Duodenal mucosa (tissue), 2 donors: Measurements from ENCODE around the gene SIK2.

Experiments
- H3K27ac ChIP-seq: one replicate; pipeline ENCODE4 v1.7.0; 2013; ENCODE audit warnings: low read depth, low read length
- H3K27me3 ChIP-seq, 2 donors: one replicate each; pipeline ENCODE4 v1.7.0; 2013; ENCODE audit warnings: low read length in 2 of 2, control low read depth in 1 of 2; ENCODE audit not compliant: insufficient read depth in 2 of 2, control insufficient read depth in 1 of 2
- H3K36me3 ChIP-seq, 2 donors: one replicate each; pipeline ENCODE4 v1.7.0; 2013; ENCODE audit warnings: low read length in 2 of 2, control low read depth in 1 of 2; ENCODE audit not compliant: insufficient read depth in 2 of 2, control insufficient read depth in 1 of 2
- H3K4me1 ChIP-seq, 2 donors: one replicate each; pipeline ENCODE4 v1.7.0; 2013; ENCODE audit warnings: low read length in 2 of 2, control low read depth in 1 of 2; ENCODE audit not compliant: insufficient read depth in 2 of 2, control insufficient read depth in 1 of 2
- H3K4me3 ChIP-seq, 2 donors: one replicate each; pipeline ENCODE4 v1.7.0; 2013; ENCODE audit warnings: low read length in 2 of 2, low read depth in 1 of 2
- H3K9ac ChIP-seq, 2 donors: one replicate each; pipeline ENCODE4 v1.7.0; 2013; ENCODE audit warnings: low read length in 2 of 2, low read depth in 1 of 2
- H3K9me3 ChIP-seq, 2 donors: one replicate each; pipeline ENCODE4 v1.7.0; 2013; ENCODE audit warnings: low read length in 2 of 2, control low read depth in 1 of 2; ENCODE audit not compliant: control insufficient read depth in 1 of 2

Gene SIK2

GRCh38 chr11:111598148-111598547 is 4.1 kb upstream of the SIK2 start:
- no peak overlapping the region for H3K4me3 ChIP-seq
- no peaks in the 10 kb centered on the region for H3K9me3 ChIP-seq
- H3K4me1 ChIP-seq = peaks cover under 1 to 3% of the 10 kb centered on the region in 2 donors
- H3K9ac ChIP-seq = no peak overlapping the region
- H3K27ac ChIP-seq = no peak overlapping the region
- H3K27me3 ChIP-seq = no peaks in the 10 kb centered on the region
- H3K36me3 ChIP-seq = no peaks in the 10 kb centered on the region

GRCh38 chr11:111598559-111598958 is 3.7 kb upstream of the SIK2 start:
- H3K27me3 ChIP-seq = no peaks in the 10 kb centered on the region
- no peak overlapping the region for H3K9ac ChIP-seq
- H3K4me1 ChIP-seq = peaks cover 3 to 4% of the 10 kb centered on the region in 2 donors
- no peaks in the 10 kb centered on the region for H3K36me3 ChIP-seq
- H3K4me3 ChIP-seq = no peak overlapping the region
- H3K9me3 ChIP-seq = no peaks in the 10 kb centered on the region
- no peak overlapping the region for H3K27ac ChIP-seq

DNA sequence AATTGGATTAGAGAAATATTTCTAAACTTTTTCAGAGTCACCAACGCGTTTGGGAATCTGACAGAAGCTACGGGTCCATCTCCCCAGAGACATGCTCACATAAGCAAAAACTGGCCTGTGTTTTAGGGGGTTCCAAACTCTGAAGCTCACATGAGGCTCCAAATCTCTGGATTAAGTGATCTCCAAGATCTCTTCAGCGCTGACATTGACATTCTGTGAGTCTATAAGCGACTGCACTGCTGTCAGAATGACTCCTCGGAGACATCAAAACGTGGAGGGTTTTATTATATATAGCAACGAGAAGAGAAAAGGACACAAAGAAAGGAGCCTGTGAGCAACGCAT is 642 bp upstream of the SIK2 start:
- Histone ChIP-seq H3K9ac (peak overlapping the region; percentile 53 to 59), H3K9me3 (no peaks in the 10 kb centered on the region), H3K27me3 (no peaks in the 10 kb centered on the region), H3K36me3 (no peaks in the 10 kb centered on the region), H3K4me1 (peaks cover 16 to 20% of the 10 kb centered on the region in 2 donors), H3K4me3 (peak overlapping the region; percentile 60 to 68), H3K27ac (peak overlapping the region; percentile 4)

DNA sequence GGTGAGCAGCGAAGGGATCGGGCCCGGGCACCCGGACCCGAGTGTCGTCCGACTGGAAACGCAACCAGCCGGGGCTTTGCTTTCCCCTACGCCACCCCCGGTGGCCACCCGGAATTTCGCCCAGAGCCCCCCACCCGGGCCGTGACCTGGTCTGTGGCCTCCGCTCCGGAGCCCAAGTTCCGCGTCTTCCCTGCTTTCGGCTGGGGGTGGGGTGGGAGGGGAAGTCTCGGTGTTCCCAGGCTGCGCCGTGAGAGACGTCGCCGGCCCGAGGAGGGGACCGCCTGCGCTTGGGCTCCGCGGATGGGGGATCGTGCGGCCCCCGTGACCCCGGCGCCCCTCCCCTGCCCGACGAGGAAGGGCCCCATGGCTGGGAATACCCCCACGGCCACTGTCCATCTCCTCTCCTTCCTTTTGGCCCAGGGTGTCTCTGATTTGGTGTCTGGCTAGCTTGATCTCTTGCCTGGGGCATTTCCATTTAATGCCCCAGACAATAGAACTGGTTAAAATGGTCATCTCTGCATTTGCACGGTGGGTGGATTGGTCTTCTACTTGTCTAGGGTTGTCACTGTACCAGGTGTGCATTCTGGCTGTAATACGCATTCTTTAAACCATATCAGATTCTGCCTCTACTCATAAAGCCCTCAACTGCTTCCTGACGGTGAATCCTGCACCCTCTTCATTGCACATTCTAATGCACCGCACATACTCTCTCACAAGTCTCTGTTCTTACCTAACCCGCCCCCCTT is 789 bp downstream of the SIK2 start:
- H3K4me1 ChIP-seq = peaks cover 16 to 20% of the 10 kb centered on the region in 2 donors
- no peaks in the 10 kb centered on the region for H3K36me3 ChIP-seq
- no peaks in the 10 kb centered on the region for H3K27me3 ChIP-seq
- no peaks in the 10 kb centered on the region for H3K9me3 ChIP-seq
- H3K9ac ChIP-seq = peak overlapping the region; percentile 91 to 95
- peak overlapping the region; percentile 80 to 84 for H3K4me3 ChIP-seq
- H3K27ac ChIP-seq = peak overlapping the region; percentile 95

DNA sequence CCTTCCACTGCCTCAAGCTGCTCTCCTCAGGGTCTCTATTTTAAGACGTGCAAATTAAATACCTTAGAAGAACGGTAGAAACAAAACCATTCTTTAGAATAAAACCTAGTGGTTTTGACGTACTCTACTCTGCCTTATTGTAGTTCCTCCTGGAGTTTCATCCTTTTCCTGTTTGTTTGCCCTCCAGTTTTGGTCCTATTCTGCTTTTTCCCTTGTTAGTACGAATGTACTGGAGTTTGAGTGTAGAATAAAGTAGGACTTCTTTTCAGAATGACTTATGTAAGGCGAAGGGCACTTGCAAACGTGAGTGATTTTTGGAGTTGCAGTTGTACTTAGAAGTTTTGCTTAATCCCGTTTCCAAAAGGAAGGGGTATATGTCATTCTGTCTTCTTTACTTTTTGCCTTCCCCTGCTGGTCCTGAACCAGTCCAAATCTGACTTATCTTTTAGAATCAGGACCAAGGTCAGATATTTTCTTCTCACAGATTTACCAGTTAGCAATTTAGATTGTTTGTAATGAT is 1.4 kb downstream of the SIK2 start:
- Histone ChIP-seq H3K4me1 (peaks cover 16 to 20% of the 10 kb centered on the region in 2 donors), H3K36me3 (no peaks in the 10 kb centered on the region), H3K27ac (no peak overlapping the region), H3K27me3 (no peaks in the 10 kb centered on the region), H3K4me3 (peak overlapping the region; percentile 80 to 84), H3K9ac (peak overlapping the region; percentile 91 to 95), H3K9me3 (no peaks in the 10 kb centered on the region)

- Histone ChIP-seq H3K9me3 (no peaks in the 10 kb centered on the region), H3K9ac (peak overlapping the region in 1 of 2 donors; percentile 91), H3K4me3 (peak overlapping the region; percentile 80 to 84), H3K36me3 (no peaks in the 10 kb centered on the region), H3K27ac (no peak overlapping the region), H3K27me3 (no peaks in the 10 kb centered on the region), H3K4me1 (peaks cover 16 to 20% of the 10 kb centered on the region in 2 donors)
Observed at GRCh38 chr11:111604392-111605009, 2.3 kb downstream of the SIK2 start.

GRCh38 chr11:111605681-111606080 is 3.4 kb downstream of the SIK2 start:
- H3K27me3 ChIP-seq = no peaks in the 10 kb centered on the region
- H3K4me3 ChIP-seq = no peak overlapping the region
- H3K9me3 ChIP-seq = no peaks in the 10 kb centered on the region
- peaks cover 16 to 20% of the 10 kb centered on the region in 2 donors for H3K4me1 ChIP-seq
- no peaks in the 10 kb centered on the region for H3K36me3 ChIP-seq
- no peak overlapping the region for H3K27ac ChIP-seq
- H3K9ac ChIP-seq = no peak overlapping the region

- Histone ChIP-seq H3K9me3 (no peaks in the 10 kb centered on the region), H3K9ac (no peak overlapping the region), H3K36me3 (no peaks in the 10 kb centered on the region), H3K27ac (no peak overlapping the region), H3K4me3 (no peak overlapping the region), H3K27me3 (no peaks in the 10 kb centered on the region), H3K4me1 (peaks cover 16 to 17% of the 10 kb centered on the region in 2 donors)
Observed at GRCh38 chr11:111606986-111607385, 4.7 kb downstream of the SIK2 start.

- H3K27ac ChIP-seq = no peak overlapping the region
- no peaks in the 10 kb centered on the region for H3K36me3 ChIP-seq
- no peak overlapping the region for H3K9ac ChIP-seq
- H3K27me3 ChIP-seq = no peaks in the 10 kb centered on the region
- H3K9me3 ChIP-seq = no peaks in the 10 kb centered on the region
- peaks cover 16 to 17% of the 10 kb centered on the region in 2 donors for H3K4me1 ChIP-seq
- no peak overlapping the region for H3K4me3 ChIP-seq
Observed at GRCh38 chr11:111607751-111608150, 5.5 kb downstream of the SIK2 start.

GRCh38 chr11:111612224-111612623 is 10.0 kb downstream of the SIK2 start:
- H3K27me3 ChIP-seq = no peaks in the 10 kb centered on the region
- H3K9me3 ChIP-seq = no peaks in the 10 kb centered on the region
- no peaks in the 10 kb centered on the region for H3K36me3 ChIP-seq
- H3K27ac ChIP-seq = no peak overlapping the region
- H3K4me3 ChIP-seq = no peak overlapping the region
- H3K4me1 ChIP-seq = no peaks in the 10 kb centered on the region
- no peak overlapping the region for H3K9ac ChIP-seq
